Body of pancreas (tissue), 4 donors: Measurements from ENCODE around the gene EGF. TPM values are rescaled to one million over a fixed set of nuclear protein-coding genes. Genes with fewer than 3 reads are reported as not detected.

ENCODE experiments used
- ATAC-seq: fragments of 150-250 bp; one replicate; pipeline ENCODE4 v1.9.1; 2016
- DNase-seq, 4 donors: peaks; one replicate each; pipeline ENCODE4 v3.0.0-alpha.2; 2019
- H3K27ac ChIP-seq, 4 donors: fragments of 200-600 bp; sonication (generic); 1 replicate in 3 of 4; 2 replicates in 1 of 4; pipeline versions ENCODE4 v1.5.1 to v1.6.1; 2016 to 2019; ENCODE audit warnings: mild to moderate bottlenecking in 1 of 4, mixed read lengths in 1 of 4, moderate library complexity in 1 of 4
- H3K27me3 ChIP-seq, 2 donors: fragments of 200-600 bp; sonication (generic); one replicate each; pipeline ENCODE4 v1.6.0; 2016; ENCODE audit warnings: mild to moderate bottlenecking in 1 of 2
- H3K36me3 ChIP-seq, 2 donors: fragments of 200-600 bp; sonication (generic); replicated peaks in 1 of 2; 2 replicates each; pipeline ENCODE4 v1.5.1; 2016; ENCODE audit warnings: low read depth in 2 of 2; ENCODE audit not compliant: insufficient read depth in 1 of 2
- H3K4me1 ChIP-seq: fragments of 200-600 bp; sonication (generic); one replicate; pipeline ENCODE4 v1.6.0; 2016
- H3K4me3 ChIP-seq, 2 donors: fragments of 200-600 bp; sonication (generic); 1 replicate in 1 of 2; 2 replicates in 1 of 2; pipeline ENCODE4 v1.5.1; 2016 to 2019
- H3K9me3 ChIP-seq, 3 donors: fragments of 200-600 bp; sonication (generic); 1 replicate in 2 of 3; 2 replicates in 1 of 3; pipeline ENCODE4 v1.5.1; 2016
- POLR2A ChIP-seq, 3 donors: fragments of 450-650 bp; IDR thresholded peaks; one replicate each; pipeline ENCODE4 v1.6.1; 2016; ENCODE audit warnings: antibody characterized with exemption in 3 of 3, mild to moderate bottlenecking in 2 of 3
- WGBS, 2 donors: methylation state at CpG; one replicate each; pipeline ENCODE4 v1.1.5; 2017; 5-methylcytosine and 5-hydroxymethylcytosine counted together
- intact Hi-C: fragments of 100-400 bp; cut with DNase I; formaldehyde crosslinking; loops from one replicate; pipeline ENCODE4 v1.15.1; 2023
- total RNA-seq, 2 donors: library from RNA; depleted of rRNA; stranded (reverse); fragments of >200 nt; gene quantifications; one replicate each; pipeline ENCODE4 v1.1.0, GENCODE V29; 2016
- TF ChIP-seq, protein P1 (sequence below), 7 experiments: fragments of 450-650 bp in 4 of 7; fragments of 200-600 bp in 3 of 7; sonication (generic) in 3 of 7; IDR thresholded peaks; one replicate each; pipeline ENCODE4 v1.5.1; 2016 to 2019; ENCODE audit warnings: antibody characterized with exemption in 7 of 7

The EGF gene
- total RNA-seq, 2 donors from 2014 or later = 44.1 to 51.1 TPM

DNA sequence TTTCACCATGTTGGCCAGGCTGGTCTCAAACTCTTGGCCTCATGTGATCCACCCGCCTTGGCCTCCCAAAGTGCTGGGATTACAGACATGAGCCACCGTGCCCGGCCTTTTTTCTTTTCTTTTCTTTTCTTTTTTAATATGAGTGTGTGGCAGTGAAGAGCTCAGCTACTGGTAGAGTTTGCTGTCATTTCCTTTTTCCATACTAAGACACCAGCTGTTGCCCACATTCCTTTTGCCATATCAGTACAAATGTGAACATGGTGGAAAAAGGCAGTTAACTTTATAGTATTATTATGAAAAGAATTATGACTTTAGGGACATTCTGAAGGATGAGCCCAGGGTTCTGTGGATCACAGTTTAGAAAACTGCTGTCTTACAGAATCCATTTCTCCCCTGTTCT, 69.8 kb downstream of the EGF start:
- Histone ChIP-seq H3K4me1 (no peaks in the 10 kb centered on the region), H3K4me3 (no peak overlapping the region), H3K27ac (no peak overlapping the region), H3K9me3 (no peaks in the 10 kb centered on the region), H3K36me3 (peaks cover 0 to 2% of the 10 kb centered on the region in 2 donors), H3K27me3 (no peaks in the 10 kb centered on the region)
- no peak for DNase-seq
- WGBS, 2 donors = 87% methylated on average over 3 of the region's 3 CpGs
- TF ChIP-seq, protein P1, sequence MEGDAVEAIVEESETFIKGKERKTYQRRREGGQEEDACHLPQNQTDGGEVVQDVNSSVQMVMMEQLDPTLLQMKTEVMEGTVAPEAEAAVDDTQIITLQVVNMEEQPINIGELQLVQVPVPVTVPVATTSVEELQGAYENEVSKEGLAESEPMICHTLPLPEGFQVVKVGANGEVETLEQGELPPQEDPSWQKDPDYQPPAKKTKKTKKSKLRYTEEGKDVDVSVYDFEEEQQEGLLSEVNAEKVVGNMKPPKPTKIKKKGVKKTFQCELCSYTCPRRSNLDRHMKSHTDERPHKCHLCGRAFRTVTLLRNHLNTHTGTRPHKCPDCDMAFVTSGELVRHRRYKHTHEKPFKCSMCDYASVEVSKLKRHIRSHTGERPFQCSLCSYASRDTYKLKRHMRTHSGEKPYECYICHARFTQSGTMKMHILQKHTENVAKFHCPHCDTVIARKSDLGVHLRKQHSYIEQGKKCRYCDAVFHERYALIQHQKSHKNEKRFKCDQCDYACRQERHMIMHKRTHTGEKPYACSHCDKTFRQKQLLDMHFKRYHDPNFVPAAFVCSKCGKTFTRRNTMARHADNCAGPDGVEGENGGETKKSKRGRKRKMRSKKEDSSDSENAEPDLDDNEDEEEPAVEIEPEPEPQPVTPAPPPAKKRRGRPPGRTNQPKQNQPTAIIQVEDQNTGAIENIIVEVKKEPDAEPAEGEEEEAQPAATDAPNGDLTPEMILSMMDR (IDR thresholded peaks at IDR 0.05) = no peak
- no peak for TF ChIP-seq POLR2A (IDR thresholded peaks at IDR 0.05)
- intact Hi-C loops = loop anchor here (10.0 kb wide), 1 partner anchor 558 kb away; no protein-coding TSS in a partner anchor
- no peak for ATAC-seq

DNA sequence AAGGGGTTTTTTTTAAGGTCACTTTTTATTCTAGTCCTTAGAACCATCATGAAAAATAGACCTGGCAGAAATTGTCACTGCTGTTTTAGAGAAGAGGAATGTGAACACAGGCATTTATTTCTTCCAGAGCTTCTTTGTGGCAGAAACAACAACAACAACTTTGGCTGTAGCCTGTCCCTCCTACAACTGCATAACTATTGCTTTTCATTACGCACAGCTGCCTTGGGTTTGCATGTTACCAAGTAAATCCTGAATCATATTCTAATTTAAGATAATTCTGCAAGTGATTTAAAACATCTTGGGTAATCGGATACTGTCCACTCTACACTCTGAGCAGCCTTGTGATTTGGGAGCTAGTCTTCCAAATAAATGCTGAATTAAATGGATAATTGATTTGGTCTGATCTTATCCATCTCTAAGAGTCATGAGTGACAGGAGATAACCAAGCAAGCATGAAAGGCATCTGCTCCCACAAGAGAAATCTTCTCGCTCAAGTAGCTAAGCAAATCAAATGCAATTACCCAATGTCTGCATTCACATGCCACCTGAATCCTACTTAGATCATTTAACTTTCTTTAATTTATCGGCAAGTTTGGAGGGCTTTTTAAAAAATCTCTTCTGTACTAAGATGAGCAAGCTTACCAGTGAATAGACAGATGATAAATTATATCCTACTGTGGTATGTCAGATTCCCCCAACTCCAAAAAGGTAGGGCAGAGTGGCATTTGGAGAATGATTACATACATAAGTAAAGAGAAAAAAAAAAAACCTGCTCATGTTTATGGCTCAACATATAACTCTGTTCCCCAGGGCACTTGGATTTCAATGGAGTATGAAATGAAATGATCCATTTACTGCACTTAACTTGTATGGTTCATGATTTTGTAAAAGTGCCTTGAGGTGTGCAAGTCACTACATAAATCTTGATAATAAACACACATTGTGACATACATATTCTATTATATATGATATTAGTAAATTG, 73.6 kb downstream of the EGF start:
- intact Hi-C loops = loop anchor here (10.0 kb wide), 1 partner anchor 561 kb away; no protein-coding TSS in a partner anchor
- H3K27me3 ChIP-seq = no peaks in the 10 kb centered on the region
- DNase-seq (no peak), ATAC-seq (no peak)
- H3K9me3 ChIP-seq = no peaks in the 10 kb centered on the region
- 87 to 89% methylated on average over 4 of the region's 4 CpGs for WGBS, 2 donors
- H3K36me3 ChIP-seq = peaks cover 0 to 9% of the 10 kb centered on the region in 2 donors
- no peak overlapping the region for H3K27ac ChIP-seq
- H3K4me3 ChIP-seq = no peak overlapping the region
- no peaks in the 10 kb centered on the region for H3K4me1 ChIP-seq
- TF ChIP-seq POLR2A (IDR thresholded peaks at IDR 0.05) = no peak
- TF ChIP-seq, protein P1 (IDR thresholded peaks at IDR 0.05) = no peak

DNA sequence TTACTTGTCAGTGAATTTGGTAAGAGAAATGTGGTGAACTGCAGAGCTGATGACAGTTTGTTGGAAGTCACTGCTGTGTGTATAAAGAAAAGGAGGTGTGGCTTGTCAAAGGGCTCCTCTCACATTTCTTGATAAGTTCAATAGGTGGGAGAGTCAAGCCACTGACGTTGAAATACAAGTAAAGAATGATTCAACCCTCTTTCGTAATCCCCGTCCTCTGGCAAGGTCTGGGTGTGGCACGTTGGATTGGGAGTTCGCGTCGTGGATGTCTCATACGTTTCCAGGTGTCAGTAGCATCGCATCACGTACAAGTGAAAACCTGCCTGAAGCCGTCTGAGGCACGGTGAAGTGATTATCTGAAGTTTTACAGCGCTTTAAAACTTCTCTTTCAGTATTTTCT, 76.4 kb downstream of the EGF start:
- Histone ChIP-seq H3K4me3 (no peak overlapping the region), H3K27ac (no peak overlapping the region), H3K27me3 (no peaks in the 10 kb centered on the region), H3K36me3 (peaks cover 0 to 9% of the 10 kb centered on the region in 2 donors), H3K9me3 (no peaks in the 10 kb centered on the region), H3K4me1 (no peaks in the 10 kb centered on the region)
- no peak for TF ChIP-seq POLR2A (IDR thresholded peaks at IDR 0.05)
- TF ChIP-seq, protein P1 (IDR thresholded peaks at IDR 0.05) = no peak
- intact Hi-C loops = loop anchor here (10.0 kb wide), 1 partner anchor 564 kb away; no protein-coding TSS in a partner anchor
- ATAC-seq = no peak
- DNase-seq = no peak
- WGBS, 2 donors = 72 to 76% methylated on average over 13 of the region's 13 CpGs

DNA sequence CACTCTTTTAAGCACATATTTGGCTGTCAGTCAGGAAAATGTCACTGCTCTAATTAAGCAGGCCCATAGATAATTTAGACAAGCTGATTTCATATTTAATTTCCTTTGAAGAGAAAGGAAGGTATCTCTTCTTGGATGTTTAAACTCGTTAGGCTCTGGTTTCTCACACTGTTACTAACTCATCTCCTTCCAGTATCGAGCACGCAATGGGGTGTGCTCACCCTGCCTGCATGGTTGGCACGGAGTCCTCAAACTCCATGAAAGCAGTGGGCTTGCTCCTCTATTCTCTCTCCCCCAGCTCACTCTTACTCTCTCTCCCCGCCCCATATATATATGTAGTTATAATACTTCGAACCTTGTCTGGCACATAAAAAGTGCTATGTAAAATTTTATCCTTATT, 76.9 kb downstream of the EGF start:
- intact Hi-C loops = loop anchor here (10.0 kb wide), 1 partner anchor 565 kb away; no protein-coding TSS in a partner anchor
- no peak overlapping the region for H3K27ac ChIP-seq
- no peaks in the 10 kb centered on the region for H3K9me3 ChIP-seq
- peaks cover 0 to 9% of the 10 kb centered on the region in 2 donors for H3K36me3 ChIP-seq
- H3K27me3 ChIP-seq = no peaks in the 10 kb centered on the region
- no peaks in the 10 kb centered on the region for H3K4me1 ChIP-seq
- no peak overlapping the region for H3K4me3 ChIP-seq
- ATAC-seq = no peak
- 80 to 88% methylated on average over 6 of the region's 6 CpGs for WGBS, 2 donors
- DNase-seq = no peak
- TF ChIP-seq POLR2A (IDR thresholded peaks at IDR 0.05) = no peak
- TF ChIP-seq, protein P1 (IDR thresholded peaks at IDR 0.05) = no peak
